Measurements from ENCODE around the gene CCBE1. TPM values are rescaled to one million over a fixed set of nuclear protein-coding genes. Genes with fewer than 3 reads are reported as not detected.
"Not testable (repeated sequence)": the region's sequence is repeated elsewhere in the genome, so short reads cannot be mapped to it uniquely, and the experiment has no call there.

The CCBE1 gene
- total RNA-seq, 1 donor from 2014 or later: 14.0 TPM

- Histone ChIP-seq H3K36me3 (no peaks in the 10 kb centered on the region), H3K9me3 (no peaks in the 10 kb centered on the region), H3K4me1 (no peaks in the 10 kb centered on the region), H3K27me3 (ENCODE audit: low read depth) (no peaks in the 10 kb centered on the region), H3K4me3 (no peak overlapping the region), H3K27ac (no peak overlapping the region)
- TF ChIP-seq CTCF (IDR thresholded peaks at IDR 0.05): no peak
- intact Hi-C loops (cut with DNase I): no loop called here
- no peak for ATAC-seq
- no peak for DNase-seq
Observed at GRCh38 chr18:59655676-59656075, 41.5 kb downstream of the CCBE1 start.

- H3K4me3 ChIP-seq: no peak overlapping the region
- H3K27me3 ChIP-seq (ENCODE audit: low read depth): no peaks in the 10 kb centered on the region
- H3K27ac ChIP-seq: no peak overlapping the region
- no peak for ATAC-seq
- no peaks in the 10 kb centered on the region for H3K4me1 ChIP-seq
- intact Hi-C loops (cut with DNase I): no loop called here
- H3K36me3 ChIP-seq: no peaks in the 10 kb centered on the region
- TF ChIP-seq CTCF (IDR thresholded peaks at IDR 0.05): no peak
- no peaks in the 10 kb centered on the region for H3K9me3 ChIP-seq
- DNase-seq: no peak
Observed at GRCh38 chr18:59651071-59651470, 46.2 kb downstream of the CCBE1 start.

- no peak for DNase-seq
- Histone ChIP-seq H3K27me3 (ENCODE audit: low read depth) (no peaks in the 10 kb centered on the region), H3K4me1 (no peaks in the 10 kb centered on the region), H3K36me3 (no peaks in the 10 kb centered on the region), H3K4me3 (no peak overlapping the region), H3K27ac (no peak overlapping the region), H3K9me3 (no peaks in the 10 kb centered on the region)
- intact Hi-C loops (cut with DNase I): no loop called here
- no peak for ATAC-seq
- TF ChIP-seq CTCF (IDR thresholded peaks at IDR 0.05): no peak
Observed at GRCh38 chr18:59650266-59650820, 46.9 kb downstream of the CCBE1 start.

- ATAC-seq (no peak), DNase-seq (no peak)
- intact Hi-C loops (cut with DNase I): no loop called here
- no peaks in the 10 kb centered on the region for H3K9me3 ChIP-seq
- no peaks in the 10 kb centered on the region for H3K36me3 ChIP-seq
- no peak overlapping the region for H3K4me3 ChIP-seq
- no peak for TF ChIP-seq CTCF (IDR thresholded peaks at IDR 0.05)
- H3K27ac ChIP-seq: no peak overlapping the region
- no peaks in the 10 kb centered on the region for H3K4me1 ChIP-seq
- no peaks in the 10 kb centered on the region for H3K27me3 ChIP-seq (ENCODE audit: low read depth)
Observed at GRCh38 chr18:59649591-59649990, 47.6 kb downstream of the CCBE1 start.

GRCh38 chr18:59648469-59648868 is 48.8 kb downstream of the CCBE1 start:
- H3K9me3 ChIP-seq; H3K4me3 ChIP-seq; DNase-seq; H3K27ac ChIP-seq; H3K36me3 ChIP-seq; intact Hi-C loops (cut with DNase I); H3K4me1 ChIP-seq; ATAC-seq; H3K27me3 ChIP-seq (ENCODE audit: low read depth): not testable (repeated sequence)

- H3K36me3 ChIP-seq: no peaks in the 10 kb centered on the region
- H3K4me3 ChIP-seq: no peak overlapping the region
- H3K4me1 ChIP-seq: no peaks in the 10 kb centered on the region
- no peak for DNase-seq
- no peak for ATAC-seq
- intact Hi-C loops (cut with DNase I): no loop called here
- no peak for TF ChIP-seq CTCF (IDR thresholded peaks at IDR 0.05)
- H3K27me3 ChIP-seq (ENCODE audit: low read depth): no peaks in the 10 kb centered on the region
- no peaks in the 10 kb centered on the region for H3K9me3 ChIP-seq
- no peak overlapping the region for H3K27ac ChIP-seq
Observed at GRCh38 chr18:59646963-59647307, 50.3 kb downstream of the CCBE1 start.

Data from lower lobe of right lung (tissue), 2 donors.